Measurements from ENCODE around the gene CDK2AP2.
"Not testable (repeated sequence)": the region's sequence is repeated elsewhere in the genome, so short reads cannot be mapped to it uniquely, and the experiment has no call there.

Gene CDK2AP2

GRCh38 chr11:67507864-67508485, at the start of gene CDK2AP2:
TSS of gene CDK2AP2 (minus strand) at chr11:67508162. CDS start at chr11:67508082, 80 bp downstream.
- in situ Hi-C loops (cut with HindIII; ENCODE audit: low sequenced_read_pairs) = no loop called here

GRCh38 chr11:67556244-67556643, 48.3 kb upstream of the CDK2AP2 start:
- in situ Hi-C loops (cut with HindIII; ENCODE audit: low sequenced_read_pairs) = no loop called here

GRCh38 chr11:67551697-67552096, 43.7 kb upstream of the CDK2AP2 start:
- in situ Hi-C loops (cut with HindIII; ENCODE audit: low sequenced_read_pairs) = not testable (repeated sequence)

GRCh38 chr11:67551127-67551526, 43.2 kb upstream of the CDK2AP2 start:
- in situ Hi-C loops (cut with HindIII; ENCODE audit: low sequenced_read_pairs) = no loop called here

- in situ Hi-C loops (cut with HindIII; ENCODE audit: low sequenced_read_pairs) = no loop called here
These were observed 40.7 kb upstream of the CDK2AP2 start for GRCh38 chr11:67548555-67549110.

- in situ Hi-C loops (cut with HindIII; ENCODE audit: low sequenced_read_pairs) = not testable (repeated sequence)
These were observed 40.1 kb upstream of the CDK2AP2 start for GRCh38 chr11:67548112-67548511.

- in situ Hi-C loops (cut with HindIII; ENCODE audit: low sequenced_read_pairs) = no loop called here
These were observed 37.3 kb upstream of the CDK2AP2 start for GRCh38 chr11:67545280-67545679.

GRCh38 chr11:67544616-67545242, 36.8 kb upstream of the CDK2AP2 start:
- in situ Hi-C loops (cut with HindIII; ENCODE audit: low sequenced_read_pairs) = no loop called here

GRCh38 chr11:67543585-67543984, 35.6 kb upstream of the CDK2AP2 start:
- in situ Hi-C loops (cut with HindIII; ENCODE audit: low sequenced_read_pairs) = no loop called here

GRCh38 chr11:67542971-67543370, 35.0 kb upstream of the CDK2AP2 start:
- in situ Hi-C loops (cut with HindIII; ENCODE audit: low sequenced_read_pairs) = no loop called here

- in situ Hi-C loops (cut with HindIII; ENCODE audit: low sequenced_read_pairs) = no loop called here
These were observed 34.2 kb upstream of the CDK2AP2 start for GRCh38 chr11:67542169-67542568.

GRCh38 chr11:67541198-67541597, 33.2 kb upstream of the CDK2AP2 start:
- in situ Hi-C loops (cut with HindIII; ENCODE audit: low sequenced_read_pairs) = no loop called here

GRCh38 chr11:67539550-67539949, 31.6 kb upstream of the CDK2AP2 start:
- in situ Hi-C loops (cut with HindIII; ENCODE audit: low sequenced_read_pairs) = no loop called here

GRCh38 chr11:67538823-67539505, 31.0 kb upstream of the CDK2AP2 start:
- in situ Hi-C loops (cut with HindIII; ENCODE audit: low sequenced_read_pairs) = no loop called here

- in situ Hi-C loops (cut with HindIII; ENCODE audit: low sequenced_read_pairs) = no loop called here
These were observed 30.3 kb upstream of the CDK2AP2 start for GRCh38 chr11:67538306-67538705.

- in situ Hi-C loops (cut with HindIII; ENCODE audit: low sequenced_read_pairs) = no loop called here
These were observed 27.6 kb upstream of the CDK2AP2 start for GRCh38 chr11:67535561-67535960.

GRCh38 chr11:67534070-67534679, 26.2 kb upstream of the CDK2AP2 start:
- in situ Hi-C loops (cut with HindIII; ENCODE audit: low sequenced_read_pairs) = no loop called here

GRCh38 chr11:67532889-67533288, 24.9 kb upstream of the CDK2AP2 start:
- in situ Hi-C loops (cut with HindIII; ENCODE audit: low sequenced_read_pairs) = no loop called here

- in situ Hi-C loops (cut with HindIII; ENCODE audit: low sequenced_read_pairs) = no loop called here
These were observed 22.3 kb upstream of the CDK2AP2 start for GRCh38 chr11:67530282-67530592.

- in situ Hi-C loops (cut with HindIII; ENCODE audit: low sequenced_read_pairs) = no loop called here
These were observed 20.4 kb upstream of the CDK2AP2 start for GRCh38 chr11:67528376-67528775.

GRCh38 chr11:67525275-67525976, 17.5 kb upstream of the CDK2AP2 start:
- in situ Hi-C loops (cut with HindIII; ENCODE audit: low sequenced_read_pairs) = no loop called here

Data from endothelial cell of hepatic sinusoid (primary cell).